ENCODE results near the gene ACVR1. TPM values are rescaled to one million over a fixed set of nuclear protein-coding genes. Genes with fewer than 3 reads are reported as not detected.

Gene ACVR1
- total and polyA plus RNA-seq, 2 of the 13 experiments (the other 11 are each of a cell fraction or from before 2014, with no cell fraction given): 2.3 to 5.4 TPM

DNA sequence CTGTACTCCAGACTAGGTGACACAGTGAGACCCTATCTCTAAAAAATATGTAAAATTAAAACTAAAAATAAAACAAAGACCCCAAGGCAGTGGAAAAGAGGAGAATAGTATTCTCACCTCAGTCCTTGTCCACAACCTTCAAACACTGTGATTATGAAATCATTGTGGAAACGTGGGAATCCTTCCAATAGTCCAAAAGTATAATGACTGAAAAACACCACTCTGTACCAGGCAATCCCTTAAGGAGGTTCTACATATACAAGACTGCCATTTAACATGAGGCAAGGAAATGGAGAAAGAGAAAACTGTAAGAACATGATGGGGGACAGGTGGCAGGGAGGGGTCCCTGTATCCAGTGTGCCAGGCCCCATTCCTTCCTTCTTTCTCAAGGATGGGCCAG, 66.1 kb downstream of the ACVR1 start (continued):
- TF ChIP-seq CEBPB (IDR thresholded peaks at IDR 0.05; ENCODE audit: borderline replicate concordance, low read depth, low read length) (0 out of 2 replicates have a peak, but pooled peaks have one; percentile 28), POLR2G (IDR thresholded peaks at IDR 0.05; ENCODE audit: low read depth, low read length) (no peak), CBX5 (CRISPR knock-in tag; IDR thresholded peaks at IDR 0.05; ENCODE audit: borderline replicate concordance) (no peak), ZSCAN12 (CRISPR knock-in tag; IDR thresholded peaks at IDR 0.05) (no peak), SUZ12 (IDR thresholded peaks at IDR 0.05; ENCODE audit: low read depth, low read length) (no peak), NPAS2 (CRISPR knock-in tag; IDR thresholded peaks at IDR 0.05; ENCODE audit: borderline replicate concordance) (no peak), RFX5 (IDR thresholded peaks at IDR 0.05; ENCODE audit: low read depth, low read length) (no peak), ZNF446 (CRISPR knock-in tag; IDR thresholded peaks at IDR 0.05) (no peak), HMGA1 (CRISPR knock-in tag; conservative IDR thresholded peaks at IDR 0.05) (no peak)
- TF ChIP-seq, protein P1, sequence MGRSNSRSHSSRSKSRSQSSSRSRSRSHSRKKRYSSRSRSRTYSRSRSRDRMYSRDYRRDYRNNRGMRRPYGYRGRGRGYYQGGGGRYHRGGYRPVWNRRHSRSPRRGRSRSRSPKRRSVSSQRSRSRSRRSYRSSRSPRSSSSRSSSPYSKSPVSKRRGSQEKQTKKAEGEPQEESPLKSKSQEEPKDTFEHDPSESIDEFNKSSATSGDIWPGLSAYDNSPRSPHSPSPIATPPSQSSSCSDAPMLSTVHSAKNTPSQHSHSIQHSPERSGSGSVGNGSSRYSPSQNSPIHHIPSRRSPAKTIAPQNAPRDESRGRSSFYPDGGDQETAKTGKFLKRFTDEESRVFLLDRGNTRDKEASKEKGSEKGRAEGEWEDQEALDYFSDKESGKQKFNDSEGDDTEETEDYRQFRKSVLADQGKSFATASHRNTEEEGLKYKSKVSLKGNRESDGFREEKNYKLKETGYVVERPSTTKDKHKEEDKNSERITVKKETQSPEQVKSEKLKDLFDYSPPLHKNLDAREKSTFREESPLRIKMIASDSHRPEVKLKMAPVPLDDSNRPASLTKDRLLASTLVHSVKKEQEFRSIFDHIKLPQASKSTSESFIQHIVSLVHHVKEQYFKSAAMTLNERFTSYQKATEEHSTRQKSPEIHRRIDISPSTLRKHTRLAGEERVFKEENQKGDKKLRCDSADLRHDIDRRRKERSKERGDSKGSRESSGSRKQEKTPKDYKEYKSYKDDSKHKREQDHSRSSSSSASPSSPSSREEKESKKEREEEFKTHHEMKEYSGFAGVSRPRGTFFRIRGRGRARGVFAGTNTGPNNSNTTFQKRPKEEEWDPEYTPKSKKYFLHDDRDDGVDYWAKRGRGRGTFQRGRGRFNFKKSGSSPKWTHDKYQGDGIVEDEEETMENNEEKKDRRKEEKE (IDR thresholded peaks at IDR 0.05): no peak

DNA sequence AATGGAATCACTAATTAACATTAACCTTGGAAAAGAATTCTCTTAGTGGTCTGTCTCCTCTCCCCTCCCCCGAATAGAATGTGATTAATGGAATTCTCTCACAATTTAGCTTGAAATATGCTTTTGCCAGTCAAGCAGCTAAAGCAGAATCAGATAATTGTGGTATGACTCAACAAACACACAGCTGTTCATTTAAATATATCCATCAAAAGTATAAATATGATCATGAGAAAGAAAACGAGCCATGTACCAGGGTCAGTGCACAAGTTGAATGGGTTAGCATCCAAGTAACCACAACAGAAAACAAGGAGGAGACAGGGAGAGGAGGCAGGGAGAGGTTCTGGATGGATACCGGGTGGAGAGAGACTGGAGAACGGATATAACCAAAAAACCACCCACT, 66.9 kb downstream of the ACVR1 start:
- intact Hi-C loops (cut with micrococcal nuclease; ENCODE audit: unreplicated experiment): no loop called here
- Histone ChIP-seq H3K4me1 (ENCODE audit: insufficient read depth, low read length) (peaks cover 9% of the 10 kb centered on the region), H4K20me1 (ENCODE audit: insufficient read depth, low read length) (no peaks in the 10 kb centered on the region), H3K36me3 (replicated peaks in 1 of 2; ENCODE audit: control insufficient read depth in 1 of 2, insufficient read depth in 2 of 2, low read length in 2 of 2) (no peaks in the 10 kb centered on the region), H3K4me2 (ENCODE audit: low read depth, low read length) (no peak overlapping the region), H3K27me3 (ENCODE audit: control insufficient read depth in 1 of 2, insufficient read depth in 2 of 2, low read length in 2 of 2) (no peaks in the 10 kb centered on the region), H3K4me3 (replicated peaks in 1 of 3; ENCODE audit: insufficient read depth in 1 of 3, low read depth in 2 of 3, low read length in 3 of 3) (no peak overlapping the region), H3K27ac (ENCODE audit: extremely low read length, insufficient read depth, low read length) (no peak overlapping the region), H3K9me3 (ENCODE audit: low read length) (no peaks in the 10 kb centered on the region), H3K9ac (ENCODE audit: insufficient read depth, low read depth, low read length) (no peak overlapping the region), H2AFZ (ENCODE audit: low read length) (no peak overlapping the region), H3K79me2 (ENCODE audit: insufficient read depth, low read length) (no peaks in the 10 kb centered on the region)
- ChIA-PET POLR2A (no interaction called here), CTCF (ENCODE audit: low intra/inter-chr PET ratio, low total read pairs) (no interaction called here)
- FAIRE-seq (no peak), DNase-seq (ENCODE audit: low spot score) (no peak), ATAC-seq (no peak)
- in situ Hi-C loops (cut with HindIII; ENCODE audit: extremely low pct_ligation_motif_present, low pct_unique_long_range_greater_than_20kb): no loop called here
- no TSS peak for BruUV-seq (replicated peaks)
- WGBS (ENCODE audit: low lambda C conversion rate): 93% methylated on average over 4 of the region's 4 CpGs
- TF ChIP-seq RFXAP (CRISPR knock-in tag; IDR thresholded peaks at IDR 0.05; ENCODE audit: borderline replicate concordance): no peak
- no peak for TF ChIP-seq REPIN1 (CRISPR knock-in tag; IDR thresholded peaks at IDR 0.05; ENCODE audit: borderline replicate concordance, low read depth)
- TF ChIP-seq NFE2 (CRISPR knock-in tag; IDR thresholded peaks at IDR 0.05): no peak
- TF ChIP-seq, protein P2, sequence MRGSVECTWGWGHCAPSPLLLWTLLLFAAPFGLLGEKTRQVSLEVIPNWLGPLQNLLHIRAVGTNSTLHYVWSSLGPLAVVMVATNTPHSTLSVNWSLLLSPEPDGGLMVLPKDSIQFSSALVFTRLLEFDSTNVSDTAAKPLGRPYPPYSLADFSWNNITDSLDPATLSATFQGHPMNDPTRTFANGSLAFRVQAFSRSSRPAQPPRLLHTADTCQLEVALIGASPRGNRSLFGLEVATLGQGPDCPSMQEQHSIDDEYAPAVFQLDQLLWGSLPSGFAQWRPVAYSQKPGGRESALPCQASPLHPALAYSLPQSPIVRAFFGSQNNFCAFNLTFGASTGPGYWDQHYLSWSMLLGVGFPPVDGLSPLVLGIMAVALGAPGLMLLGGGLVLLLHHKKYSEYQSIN (CRISPR knock-in tag; IDR thresholded peaks at IDR 0.05; ENCODE audit: borderline replicate concordance): no peak
- TF ChIP-seq NFE2L2 (IDR thresholded peaks at IDR 0.05; ENCODE audit: low read length): no peak
- TF ChIP-seq, protein P3, sequence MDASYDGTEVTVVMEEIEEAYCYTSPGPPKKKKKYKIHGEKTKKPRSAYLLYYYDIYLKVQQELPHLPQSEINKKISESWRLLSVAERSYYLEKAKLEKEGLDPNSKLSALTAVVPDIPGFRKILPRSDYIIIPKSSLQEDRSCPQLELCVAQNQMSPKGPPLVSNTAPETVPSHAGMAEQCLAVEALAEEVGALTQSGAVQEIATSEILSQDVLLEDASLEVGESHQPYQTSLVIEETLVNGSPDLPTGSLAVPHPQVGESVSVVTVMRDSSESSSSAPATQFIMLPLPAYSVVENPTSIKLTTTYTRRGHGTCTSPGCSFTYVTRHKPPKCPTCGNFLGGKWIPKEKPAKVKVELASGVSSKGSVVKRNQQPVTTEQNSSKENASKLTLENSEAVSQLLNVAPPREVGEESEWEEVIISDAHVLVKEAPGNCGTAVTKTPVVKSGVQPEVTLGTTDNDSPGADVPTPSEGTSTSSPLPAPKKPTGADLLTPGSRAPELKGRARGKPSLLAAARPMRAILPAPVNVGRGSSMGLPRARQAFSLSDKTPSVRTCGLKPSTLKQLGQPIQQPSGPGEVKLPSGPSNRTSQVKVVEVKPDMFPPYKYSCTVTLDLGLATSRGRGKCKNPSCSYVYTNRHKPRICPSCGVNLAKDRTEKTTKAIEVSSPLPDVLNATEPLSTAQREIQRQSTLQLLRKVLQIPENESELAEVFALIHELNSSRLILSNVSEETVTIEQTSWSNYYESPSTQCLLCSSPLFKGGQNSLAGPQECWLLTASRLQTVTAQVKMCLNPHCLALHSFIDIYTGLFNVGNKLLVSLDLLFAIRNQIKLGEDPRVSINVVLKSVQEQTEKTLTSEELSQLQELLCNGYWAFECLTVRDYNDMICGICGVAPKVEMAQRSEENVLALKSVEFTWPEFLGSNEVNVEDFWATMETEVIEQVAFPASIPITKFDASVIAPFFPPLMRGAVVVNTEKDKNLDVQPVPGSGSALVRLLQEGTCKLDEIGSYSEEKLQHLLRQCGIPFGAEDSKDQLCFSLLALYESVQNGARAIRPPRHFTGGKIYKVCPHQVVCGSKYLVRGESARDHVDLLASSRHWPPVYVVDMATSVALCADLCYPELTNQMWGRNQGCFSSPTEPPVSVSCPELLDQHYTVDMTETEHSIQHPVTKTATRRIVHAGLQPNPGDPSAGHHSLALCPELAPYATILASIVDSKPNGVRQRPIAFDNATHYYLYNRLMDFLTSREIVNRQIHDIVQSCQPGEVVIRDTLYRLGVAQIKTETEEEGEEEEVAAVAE (CRISPR knock-in tag; IDR thresholded peaks at IDR 0.05; ENCODE audit: borderline replicate concordance): no peak
- no peak for TF ChIP-seq AGO1 (IDR thresholded peaks at IDR 0.05; ENCODE audit: low read depth, low read length, poor library complexity, severe bottlenecking)
